Glutamatergic neuron (in vitro differentiated cells): ENCODE measurements around the gene PSME3. TPM values are rescaled to one million over a fixed set of nuclear protein-coding genes. Genes with fewer than 3 reads are reported as not detected.

Source experiments
- DNase-seq: peaks from one replicate; pipeline ENCODE4 v3.0.0; 2022
- H3K27ac Mint-ChIP-seq: one replicate; pipeline ENCODE4 v1.8.0; 2020; ENCODE audit warnings: mild to moderate bottlenecking, mixed read lengths, inconsistent platforms; ENCODE audit not compliant: unreplicated experiment
- H3K27me3 Mint-ChIP-seq: one replicate; pipeline ENCODE4 v1.8.0; 2020; ENCODE audit warnings: mild to moderate bottlenecking, moderate library complexity, mixed read lengths, inconsistent platforms; ENCODE audit not compliant: unreplicated experiment
- H3K36me3 Mint-ChIP-seq: one replicate; pipeline ENCODE4 v1.8.0; 2020; ENCODE audit warnings: mild to moderate bottlenecking, mixed read lengths, inconsistent platforms; ENCODE audit not compliant: unreplicated experiment
- H3K4me1 Mint-ChIP-seq: one replicate; pipeline ENCODE4 v1.8.0; 2020; ENCODE audit warnings: mild to moderate bottlenecking, low read depth, mixed read lengths, inconsistent platforms; ENCODE audit not compliant: unreplicated experiment
- H3K4me3 Mint-ChIP-seq: one replicate; pipeline ENCODE4 v1.8.0; 2020; ENCODE audit warnings: mild to moderate bottlenecking, mixed read lengths, inconsistent platforms; ENCODE audit not compliant: unreplicated experiment
- H3K9me3 Mint-ChIP-seq: one replicate; pipeline ENCODE4 v1.8.0; 2020; ENCODE audit warnings: mild to moderate bottlenecking, moderate library complexity, mixed read lengths, inconsistent platforms; ENCODE audit not compliant: unreplicated experiment
- CTCF ChIP-seq: fragments of 200-600 bp; sonication (generic); IDR thresholded peaks from one replicate; pipeline ENCODE4 v1.5.0; 2021; ENCODE audit not compliant: partially characterized antibody, unreplicated experiment
- microRNA-seq: library from miRNA; unstranded; fragments of <30 nt; microRNA quantifications from one replicate; pipeline ENCODE4, GENCODE V29; 2020; ENCODE audit not compliant: unreplicated experiment
- total RNA-seq: library from RNA; stranded (reverse); fragmentation: NEBNext Ultra II Directional; extraction: Animal tissue kit (Norgen Biotek cat#: 25700); gene quantifications from one replicate; pipeline ENCODE4 v1.2.1, GENCODE V29; 2021; ENCODE audit not compliant: unreplicated experiment

The PSME3 gene
- total RNA-seq, 1 donor from 2014 or later: 127 TPM

- Mint-ChIP-seq H3K9me3 (peaks cover 1% of the 10 kb centered on the region), H3K27ac (no peak overlapping the region), H3K4me3 (no peak overlapping the region), H3K4me1 (no peaks in the 10 kb centered on the region), H3K27me3 (no peaks in the 10 kb centered on the region), H3K36me3 (no peaks in the 10 kb centered on the region)
- DNase-seq: no peak
- no peak for TF ChIP-seq CTCF
These were observed 58.4 kb downstream of the PSME3 start for GRCh38 chr17:42891539-42892152.

GRCh38 chr17:42893359-42893758 lies 60.2 kb downstream of the PSME3 start:
- Mint-ChIP-seq H3K4me3 (no peak overlapping the region), H3K9me3 (peaks cover 1% of the 10 kb centered on the region), H3K4me1 (no peaks in the 10 kb centered on the region), H3K27me3 (no peaks in the 10 kb centered on the region), H3K27ac (no peak overlapping the region), H3K36me3 (no peaks in the 10 kb centered on the region)
- no peak for DNase-seq
- no peak for TF ChIP-seq CTCF

Small RNAs within 50 kb of the gene (microRNA-seq; reads per million reads assigned to microRNA genes)
- 2.9 reads per million, percentile 21 among the genes with 10 or more reads in this experiment for gene MIR6781

Other genes with a start within 250 kb of the PSME3 start
- 88.2 TPM for gene RETREG3, start 224.0 kb upstream of the PSME3 start, total RNA-seq
- 74.2 TPM for gene TUBG1, start 223.7 kb upstream of the PSME3 start, total RNA-seq
- gene TUBG2, start 174.1 kb upstream of the PSME3 start, total RNA-seq: 22.1 TPM
- 40.6 TPM for gene PLEKHH3, start 156.4 kb upstream of the PSME3 start, total RNA-seq
- 1.6 TPM for gene CCR10, start 151.6 kb upstream of the PSME3 start, total RNA-seq
- 44.8 TPM for gene CNTNAP1, start 150.9 kb upstream of the PSME3 start, total RNA-seq
- gene EZH1, start 88.4 kb upstream of the PSME3 start, total RNA-seq: 32.2 TPM
- gene RAMP2, start 72.2 kb upstream of the PSME3 start, total RNA-seq: 4.6 TPM
- 84.3 TPM for gene VPS25, start 59.9 kb upstream of the PSME3 start, total RNA-seq
- 2.7 TPM for gene WNK4, start 52.8 kb upstream of the PSME3 start, total RNA-seq
- gene COA3, start 34.7 kb upstream of the PSME3 start, total RNA-seq: 56.7 TPM
- gene CNTD1, start 34.5 kb upstream of the PSME3 start, total RNA-seq: not detected
- 72.1 TPM for gene BECN1, start 9.1 kb upstream of the PSME3 start, total RNA-seq
- 6.1 TPM for gene AOC2, start 11.2 kb downstream of the PSME3 start, total RNA-seq
- 2.0 TPM for gene AOC3, start 17.8 kb downstream of the PSME3 start, total RNA-seq
- gene G6PC1, start 67.4 kb downstream of the PSME3 start, total RNA-seq: not detected
- gene AARSD1, start 131.1 kb downstream of the PSME3 start, total RNA-seq: 73.9 TPM
- 4.1 TPM for gene PTGES3L, start 146.7 kb downstream of the PSME3 start, total RNA-seq
- 14.0 TPM for gene RUNDC1, start 147.2 kb downstream of the PSME3 start, total RNA-seq
- 658 TPM for gene RPL27, start 165.0 kb downstream of the PSME3 start, total RNA-seq
- not detected for gene IFI35, start 173.4 kb downstream of the PSME3 start, total RNA-seq
- gene VAT1, start 189.0 kb downstream of the PSME3 start, total RNA-seq: 413 TPM
- 75.8 TPM for gene RND2, start 191.8 kb downstream of the PSME3 start, total RNA-seq